Stimulated activated CD4-positive, alpha-beta T cell treated with anti-CD3 and anti-CD28 coated beads, Interleukin-15, amount 100 ng/mL, for 24 hours (primary cell): ENCODE measurements around the gene ARHGAP15.

ENCODE experiments used
- DNase-seq: peaks from one replicate; pipeline ENCODE4 v3.0.0-alpha.2; 2020

Gene ARHGAP15

GRCh38 chr2:143229952-143230351 lies 100.7 kb downstream of the ARHGAP15 start:
- no peak for DNase-seq

DNA sequence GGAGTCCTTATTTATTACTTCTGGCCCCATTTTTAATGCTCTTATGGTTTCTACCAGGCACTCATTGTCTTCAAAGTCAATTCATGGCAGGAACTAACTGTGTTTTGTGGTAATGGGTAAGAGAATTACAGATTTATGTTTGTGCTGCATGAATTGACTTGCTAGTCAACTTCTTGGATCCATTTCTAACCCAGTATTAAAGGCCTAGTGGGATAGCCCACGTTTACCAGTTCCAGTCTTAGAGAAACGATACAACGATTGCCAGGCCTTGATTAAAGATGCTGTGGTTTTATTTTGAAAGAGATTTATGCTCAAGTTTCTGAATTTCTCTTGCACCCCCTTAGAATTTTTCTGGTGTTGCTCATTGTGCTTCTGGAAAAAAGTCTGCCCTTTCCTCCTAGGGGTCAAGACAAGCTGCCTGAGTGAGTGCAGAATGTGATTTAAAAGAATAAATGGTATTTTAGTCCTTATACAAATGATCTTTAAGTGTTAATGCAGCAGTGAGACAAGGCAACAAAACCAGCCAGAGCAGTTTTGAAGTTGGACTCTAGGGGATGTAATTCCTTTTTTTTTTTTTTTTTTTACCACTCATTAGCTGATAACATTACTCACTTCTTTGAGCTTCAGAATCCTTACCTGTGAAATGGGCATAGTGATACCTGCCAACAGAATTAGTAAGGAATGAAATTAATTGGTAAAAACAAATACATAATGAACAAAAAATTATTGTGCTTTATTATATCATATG lies 101.5 kb downstream of the ARHGAP15 start:
- DNase-seq, result no peak

- no peak for DNase-seq
Observed at GRCh38 chr2:143231254-143231645, 102.0 kb downstream of the ARHGAP15 start.

- DNase-seq, result no peak
Observed at GRCh38 chr2:143237146-143237777, 108.0 kb downstream of the ARHGAP15 start.

DNA sequence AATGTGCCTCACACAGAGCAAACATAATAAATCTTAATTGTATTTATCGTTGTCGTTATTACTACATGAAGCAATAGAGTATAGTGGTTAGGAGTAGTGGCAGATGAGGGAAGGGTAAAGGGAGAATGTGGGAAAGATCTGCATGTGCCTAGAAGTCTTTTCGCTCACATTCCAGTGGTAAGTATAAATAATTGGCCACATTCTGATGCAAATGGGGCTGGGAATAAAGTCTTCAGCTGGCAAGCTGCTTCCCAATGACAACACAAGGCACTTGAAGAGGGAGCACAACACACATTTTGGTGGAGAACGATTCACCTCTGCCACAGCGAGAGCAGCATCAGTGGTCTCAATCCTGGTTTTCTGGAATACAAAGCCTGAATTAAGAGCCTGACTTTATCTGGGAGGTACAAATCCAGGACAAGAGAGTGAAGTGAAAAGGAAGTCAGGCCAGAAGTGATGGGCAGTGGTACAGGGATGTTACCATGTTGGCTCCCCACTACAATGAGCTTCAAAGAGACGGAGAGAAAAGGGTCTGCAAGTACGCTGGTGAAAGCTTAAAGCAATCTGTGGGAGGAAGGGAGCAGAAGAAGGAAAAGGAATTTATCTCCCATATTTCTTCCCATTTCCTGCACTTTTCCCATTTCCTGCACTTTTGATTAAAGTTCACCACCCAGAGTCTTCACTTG lies 112.3 kb downstream of the ARHGAP15 start:
- DNase-seq, result no peak

DNA sequence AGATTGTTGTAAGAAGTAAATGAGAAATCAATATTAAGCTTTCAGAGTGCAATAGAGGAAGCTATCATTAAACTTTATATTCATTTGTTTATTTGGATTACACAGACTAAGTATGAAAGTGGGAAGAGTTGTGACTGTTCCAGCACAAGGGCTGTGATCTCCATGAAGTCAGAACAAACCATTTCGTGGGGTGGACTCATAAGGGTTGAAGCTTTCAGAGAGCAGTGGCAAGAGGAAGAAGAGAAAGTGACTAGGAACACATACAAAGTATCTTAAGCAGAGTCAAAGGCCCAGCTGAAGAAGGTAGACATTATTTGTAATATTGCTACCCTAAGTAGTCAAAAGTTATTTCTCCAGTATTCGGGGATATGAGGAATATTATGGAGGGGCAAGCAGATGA lies 117.0 kb downstream of the ARHGAP15 start:
- DNase-seq, result no peak

DNA sequence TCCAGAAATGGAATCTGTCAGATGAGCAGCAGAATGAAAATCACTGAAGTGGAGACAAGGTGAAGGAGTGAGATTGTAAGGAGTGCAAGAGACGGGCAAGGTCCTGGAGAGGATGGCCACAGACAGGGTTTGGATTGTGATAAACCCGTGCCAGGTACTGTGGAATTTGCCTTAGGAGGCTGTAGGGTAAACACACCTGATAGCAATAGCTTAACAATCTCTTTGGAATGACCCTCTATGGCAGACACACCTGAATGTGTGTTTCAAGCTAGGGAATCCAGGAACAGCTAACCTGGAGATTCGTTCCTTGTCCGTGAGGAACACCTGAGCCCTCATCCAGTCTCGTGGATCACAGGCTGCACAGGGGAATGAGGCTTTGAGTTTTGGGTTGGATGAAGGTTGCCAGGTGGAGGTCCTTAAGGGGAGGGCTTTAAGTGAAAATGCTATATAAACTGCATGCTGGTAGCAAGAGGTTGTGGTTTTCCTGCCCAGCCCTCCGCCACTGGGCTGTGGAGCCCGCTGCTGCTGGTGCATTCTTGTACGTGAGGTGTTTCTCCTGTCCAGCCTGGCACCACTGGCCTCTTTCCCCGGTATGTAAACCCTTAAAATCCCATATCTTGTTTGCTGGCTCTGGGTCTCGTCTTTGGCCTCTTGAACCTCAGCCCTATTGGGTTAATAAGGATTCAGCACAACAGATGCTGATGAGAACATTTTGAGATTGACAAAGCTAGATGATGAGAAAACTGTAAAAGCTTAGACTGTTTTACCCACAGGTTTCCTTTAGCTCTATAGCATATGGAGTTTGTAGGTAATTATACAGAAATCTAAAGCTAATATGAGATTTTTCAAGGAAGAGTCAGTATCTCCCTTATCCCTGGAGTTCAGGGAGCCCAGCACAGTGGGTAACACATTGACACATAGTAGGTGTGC lies 117.9 kb downstream of the ARHGAP15 start:
- peak; percentile 21 for DNase-seq

DNA sequence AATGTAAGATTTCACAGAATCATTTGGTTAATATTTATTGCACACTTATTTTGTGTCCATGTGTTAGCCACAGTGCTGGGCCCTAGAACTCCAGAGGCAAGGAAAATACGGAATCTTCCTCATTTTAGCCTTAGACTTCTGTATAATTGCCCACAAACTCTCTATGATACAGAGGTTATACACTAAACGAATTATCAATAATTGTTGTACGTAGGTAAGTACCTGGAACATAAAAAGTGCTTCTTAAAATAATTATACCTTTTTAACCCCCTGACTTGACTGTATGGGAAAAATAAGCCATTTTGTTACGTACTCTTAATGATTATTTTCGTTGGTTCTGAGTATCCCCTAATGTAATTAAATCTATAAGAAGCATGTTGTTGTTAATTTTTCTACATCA lies 119.4 kb downstream of the ARHGAP15 start:
- DNase-seq, result no peak

DNA sequence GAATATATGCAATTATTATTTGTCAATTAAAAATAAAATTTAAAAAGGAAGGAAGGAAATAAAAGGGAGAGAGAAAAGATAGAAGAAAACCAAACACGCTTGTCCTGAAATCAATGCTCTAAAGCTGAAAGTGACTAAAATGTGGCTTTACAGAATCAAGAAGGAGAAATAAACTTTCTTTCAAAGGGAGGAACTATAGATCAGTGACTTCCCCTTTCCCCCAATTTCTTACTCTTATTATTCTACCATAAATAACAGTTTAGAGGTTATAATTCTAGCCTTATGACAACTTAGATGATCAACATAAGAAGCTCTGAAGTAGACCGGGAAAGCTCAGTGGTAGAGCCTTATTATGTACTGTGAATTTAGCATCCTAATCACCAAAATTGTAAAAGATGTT lies 122.5 kb downstream of the ARHGAP15 start:
- DNase-seq, result no peak

DNA sequence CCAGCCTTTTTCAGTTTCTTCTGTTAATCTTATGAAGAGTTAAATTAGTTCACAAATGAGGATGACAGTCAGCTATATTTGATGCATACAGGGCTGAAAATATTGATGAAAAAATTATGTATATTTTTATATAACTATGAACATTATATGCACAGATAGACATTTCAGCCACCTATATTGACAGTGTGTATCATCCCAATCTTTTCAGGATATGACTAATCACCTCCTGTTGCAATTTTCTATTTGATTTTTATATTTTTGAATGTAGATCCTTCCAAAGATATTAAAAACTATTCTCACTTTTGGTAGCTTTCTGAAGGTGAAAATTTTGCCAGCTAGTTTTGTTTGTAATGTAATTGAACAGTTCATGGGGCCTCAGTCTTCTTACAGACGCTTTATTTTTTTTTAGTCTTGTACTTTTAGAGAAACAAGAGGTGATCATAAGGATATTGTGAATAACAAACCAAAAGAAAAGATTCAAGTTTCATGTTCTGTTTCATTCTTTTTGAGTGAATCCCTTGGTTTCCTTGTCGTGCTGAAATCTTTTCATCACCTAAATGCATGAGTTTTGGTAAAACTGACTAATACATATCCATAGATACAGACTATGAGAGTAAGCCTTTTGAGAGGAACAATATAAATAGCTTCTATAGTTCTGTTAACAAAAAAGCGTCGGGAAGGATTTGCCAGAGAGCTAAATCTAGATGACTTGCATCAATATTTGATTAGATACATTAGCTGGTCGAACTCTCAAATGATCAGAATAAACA lies 123.1 kb downstream of the ARHGAP15 start:
- DNase-seq, result no peak

DNA sequence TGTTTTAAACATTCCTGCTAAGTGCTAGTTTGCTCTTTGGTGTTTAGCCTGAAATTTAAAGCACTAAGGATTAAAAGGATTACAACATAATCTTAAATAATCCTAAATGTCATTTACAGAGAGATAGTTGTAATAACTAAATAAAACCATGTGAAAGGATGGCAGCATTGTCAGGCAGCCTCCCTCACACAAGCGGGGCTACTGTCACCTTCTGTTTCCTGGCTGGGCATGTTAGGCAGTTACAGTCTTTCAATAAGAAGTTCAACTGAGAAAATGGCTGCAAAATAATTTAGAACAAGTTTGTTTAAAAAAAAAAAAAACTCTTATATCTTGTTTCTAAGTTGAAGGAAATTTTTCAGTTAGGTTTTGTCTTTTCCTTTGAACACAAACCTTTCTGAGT lies 124.9 kb downstream of the ARHGAP15 start:
- DNase-seq, result peak; percentile 29

DNA sequence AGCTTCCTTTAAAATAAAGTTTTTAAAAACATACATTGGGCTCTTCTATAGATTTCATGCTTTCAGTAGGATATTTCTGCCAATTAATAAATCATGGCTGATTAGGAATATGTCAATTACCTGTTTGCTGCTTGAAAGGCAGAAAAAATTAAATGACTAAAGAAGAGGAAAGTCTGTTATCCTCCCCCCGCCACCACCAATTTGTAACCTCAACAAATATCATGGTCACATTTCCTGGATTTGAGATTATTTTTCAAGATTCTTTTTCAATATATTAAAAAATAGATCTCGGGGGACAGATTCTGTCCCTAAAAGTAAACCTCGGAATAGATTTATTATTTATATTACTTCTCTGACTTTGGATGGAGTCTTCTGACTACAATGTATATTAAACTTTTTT lies 125.9 kb downstream of the ARHGAP15 start:
- DNase-seq, result no peak

DNA sequence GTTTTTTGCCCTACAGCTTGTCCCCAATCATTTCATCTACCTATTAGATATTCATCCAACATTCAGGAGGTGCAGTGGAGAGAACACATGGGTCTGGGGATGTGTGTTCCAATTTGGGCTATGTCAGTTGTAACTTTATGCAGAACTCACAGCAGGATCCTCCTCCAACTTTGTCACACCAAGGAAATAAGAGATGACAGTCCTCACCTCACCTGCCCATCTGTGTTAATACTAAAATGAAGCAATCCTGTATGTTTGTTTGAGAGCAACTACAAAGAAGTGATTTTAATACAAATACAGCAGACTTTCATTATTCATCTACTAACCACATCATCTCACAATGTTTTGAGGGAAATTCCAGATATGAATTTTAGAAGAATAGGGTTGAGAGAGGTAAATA lies 126.7 kb downstream of the ARHGAP15 start:
- DNase-seq, result no peak

DNA sequence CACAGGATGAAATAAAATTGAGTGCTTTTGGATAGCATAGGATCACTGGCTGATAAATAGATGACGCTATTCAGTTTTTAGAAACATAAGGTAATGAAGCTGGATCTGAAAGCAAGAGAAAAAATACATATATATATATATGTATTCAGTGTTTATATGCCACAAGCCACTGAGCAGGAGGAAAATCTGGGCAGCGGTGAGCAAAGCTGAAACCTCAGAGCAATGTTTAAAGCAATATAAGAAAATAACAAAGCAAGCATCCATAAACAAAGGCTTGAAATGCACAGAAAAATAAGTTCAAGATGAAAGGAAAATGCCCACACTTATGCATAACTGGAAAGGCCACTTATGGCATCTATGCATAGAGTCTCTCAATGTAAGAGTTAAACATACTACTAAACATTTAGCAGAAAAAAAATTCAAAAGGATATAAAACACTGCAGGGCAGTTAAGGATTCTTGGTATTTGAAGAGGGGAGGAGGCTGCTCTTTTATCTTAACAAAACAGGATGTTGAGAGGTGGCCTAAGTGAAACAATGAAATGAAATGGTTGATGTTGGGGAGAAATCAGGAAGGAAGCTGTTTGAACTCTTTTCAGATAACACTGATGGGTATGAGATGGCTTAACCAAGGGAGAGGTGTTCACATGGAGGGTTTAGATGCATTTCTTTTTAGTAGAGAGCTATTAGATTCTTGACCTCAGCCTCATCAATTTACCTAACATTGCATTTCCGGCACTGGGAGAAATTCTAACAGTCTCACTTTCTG lies 129.1 kb downstream of the ARHGAP15 start:
- no peak for DNase-seq

DNA sequence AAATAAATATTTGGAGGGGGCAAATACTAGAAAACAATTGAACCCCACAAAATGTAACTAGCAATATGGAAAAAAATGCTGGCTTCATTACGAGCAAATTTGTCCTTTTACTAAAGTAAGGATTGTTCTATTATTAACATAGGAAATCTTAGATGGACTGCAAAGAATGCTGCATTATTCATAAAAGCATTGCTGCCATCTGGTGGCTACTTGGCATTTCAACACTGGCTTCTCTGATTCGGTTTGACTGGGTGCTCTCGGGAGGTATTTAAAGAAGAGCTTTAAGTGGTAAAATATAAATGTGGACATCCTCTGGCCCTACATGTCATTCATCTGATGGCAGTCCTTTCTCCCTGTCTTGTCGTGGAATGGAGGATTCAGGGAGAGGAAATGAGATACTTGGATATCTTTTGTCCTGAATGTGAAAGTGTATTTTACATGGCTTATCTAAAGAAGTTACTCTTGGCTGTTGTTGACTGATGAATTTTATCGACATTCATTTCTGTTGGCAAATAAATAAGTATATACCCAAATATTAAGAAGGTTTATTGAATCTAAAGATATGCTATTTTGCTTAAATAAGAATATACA lies 130.2 kb downstream of the ARHGAP15 start:
- DNase-seq, result peak; percentile 75

DNA sequence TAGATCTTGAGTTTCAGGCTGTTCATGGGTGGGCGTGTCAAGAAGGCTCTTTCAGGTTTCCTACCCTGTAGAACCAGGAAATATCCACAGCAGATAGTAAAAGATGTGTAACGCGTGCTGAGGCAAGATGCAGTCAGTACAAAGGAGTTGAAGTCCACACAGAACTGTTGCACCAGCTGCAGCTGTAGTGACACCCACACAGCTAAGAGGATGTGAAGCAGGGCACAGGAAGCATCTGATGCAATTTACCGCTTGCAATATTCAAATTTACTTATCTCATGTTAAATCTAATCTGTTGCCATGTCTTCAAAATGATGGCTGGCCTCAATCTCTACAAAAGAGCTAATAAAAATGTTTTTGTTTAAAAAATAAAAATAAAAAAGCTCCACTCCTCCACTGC lies 132.8 kb downstream of the ARHGAP15 start:
- peak; percentile 51 for DNase-seq

DNA sequence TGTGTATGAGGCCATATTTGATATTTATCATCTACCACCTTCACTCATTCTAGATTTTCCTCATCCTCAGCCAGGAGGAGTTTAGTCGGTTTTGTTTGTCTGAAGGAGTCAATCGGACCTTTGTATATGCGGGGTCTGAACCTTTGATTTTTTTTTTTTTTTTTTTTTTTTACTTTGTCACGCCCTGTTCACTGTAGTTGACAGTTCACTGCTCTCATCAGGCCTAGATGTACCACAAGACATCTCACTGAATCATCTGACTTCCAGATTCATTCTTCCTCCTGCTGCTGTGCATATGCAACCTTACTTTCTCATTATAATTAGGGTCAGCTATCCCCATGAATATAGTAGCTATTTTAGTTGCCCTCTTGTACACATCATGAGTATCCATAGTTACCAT lies 133.2 kb downstream of the ARHGAP15 start:
- DNase-seq, result no peak

GRCh38 chr2:143263066-143263625 lies 133.9 kb downstream of the ARHGAP15 start:
- peak; percentile 29 for DNase-seq

DNA sequence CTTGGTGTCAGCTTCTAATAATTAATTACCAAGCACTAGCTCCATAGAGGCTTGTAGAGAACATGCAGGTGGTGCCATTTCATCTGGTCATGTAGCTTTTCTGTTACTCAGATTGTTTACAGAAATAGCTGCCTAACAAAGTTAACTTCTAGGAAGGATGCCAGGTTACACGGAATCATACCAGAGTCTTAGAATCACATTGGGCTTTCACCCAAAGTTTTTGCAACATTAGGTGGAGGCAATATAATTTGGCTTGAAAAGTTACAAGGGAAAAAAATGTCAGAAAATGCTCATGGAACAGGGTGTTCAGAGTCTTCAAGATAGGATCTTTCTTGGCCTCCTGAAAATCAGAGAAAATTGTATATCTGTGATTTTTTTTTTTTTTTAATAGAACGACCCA lies 135.6 kb downstream of the ARHGAP15 start:
- no peak for DNase-seq

GRCh38 chr2:143279672-143280071 lies 150.5 kb downstream of the ARHGAP15 start:
- no peak for DNase-seq
